Endothelial cell of umbilical vein (primary cell): Measurements from ENCODE around the gene ADH7.

Experiments used
- EZH2 ChIP-seq: IDR thresholded peaks from 2 replicates; pipeline ENCODE4 v1.6.1; 2012; ENCODE audit warnings: borderline replicate concordance, low read depth, mild to moderate bottlenecking, moderate library complexity, low read length, inconsistent platforms; ENCODE audit not compliant: severe bottlenecking
- POLR2A ChIP-seq: IDR thresholded peaks from 2 replicates; pipeline ENCODE4 v1.6.1; 2012; ENCODE audit warnings: low read depth, mild to moderate bottlenecking, control low read depth, low read length
- TF ChIP-seq, protein P1 (sequence below), 2 donors: IDR thresholded peaks; 1 replicate in 1 of 2; 2 replicates in 1 of 2; pipeline ENCODE4 v1.5.1; 2011; ENCODE audit warnings: low read length in 2 of 2, mild to moderate bottlenecking in 2 of 2, moderate library complexity in 2 of 2, control low read depth in 1 of 2, inconsistent platforms in 1 of 2, low read depth in 1 of 2; ENCODE audit not compliant: insufficient read depth in 1 of 2; ENCODE audit errors: extremely low read depth in 1 of 2

DNA sequence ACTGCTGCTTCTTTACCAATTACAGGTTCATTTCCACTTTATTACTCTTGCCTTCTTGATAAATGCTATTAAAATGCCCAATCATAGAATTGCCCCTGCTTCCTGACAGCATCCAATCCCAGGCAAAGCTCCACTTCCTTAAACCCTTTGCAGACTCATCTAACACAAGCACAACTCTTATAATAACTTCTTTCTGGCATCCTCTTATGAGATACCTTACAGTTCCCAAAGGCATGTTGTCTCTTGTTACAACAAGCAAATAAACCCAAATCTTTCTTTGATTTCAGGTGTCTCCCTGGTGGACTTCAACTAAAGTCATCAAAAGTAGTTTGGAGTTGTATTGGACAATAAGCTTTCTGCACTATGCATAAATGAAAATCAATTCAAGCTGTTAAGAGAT, 22.5 kb upstream of the ADH7 start:
- TF ChIP-seq, protein P1, sequence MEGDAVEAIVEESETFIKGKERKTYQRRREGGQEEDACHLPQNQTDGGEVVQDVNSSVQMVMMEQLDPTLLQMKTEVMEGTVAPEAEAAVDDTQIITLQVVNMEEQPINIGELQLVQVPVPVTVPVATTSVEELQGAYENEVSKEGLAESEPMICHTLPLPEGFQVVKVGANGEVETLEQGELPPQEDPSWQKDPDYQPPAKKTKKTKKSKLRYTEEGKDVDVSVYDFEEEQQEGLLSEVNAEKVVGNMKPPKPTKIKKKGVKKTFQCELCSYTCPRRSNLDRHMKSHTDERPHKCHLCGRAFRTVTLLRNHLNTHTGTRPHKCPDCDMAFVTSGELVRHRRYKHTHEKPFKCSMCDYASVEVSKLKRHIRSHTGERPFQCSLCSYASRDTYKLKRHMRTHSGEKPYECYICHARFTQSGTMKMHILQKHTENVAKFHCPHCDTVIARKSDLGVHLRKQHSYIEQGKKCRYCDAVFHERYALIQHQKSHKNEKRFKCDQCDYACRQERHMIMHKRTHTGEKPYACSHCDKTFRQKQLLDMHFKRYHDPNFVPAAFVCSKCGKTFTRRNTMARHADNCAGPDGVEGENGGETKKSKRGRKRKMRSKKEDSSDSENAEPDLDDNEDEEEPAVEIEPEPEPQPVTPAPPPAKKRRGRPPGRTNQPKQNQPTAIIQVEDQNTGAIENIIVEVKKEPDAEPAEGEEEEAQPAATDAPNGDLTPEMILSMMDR (IDR thresholded peaks at IDR 0.05; ENCODE audit: extremely low read depth in 1 of 2, insufficient read depth in 1 of 2, low read depth in 1 of 2, low read length in 2 of 2) = no peak
- TF ChIP-seq POLR2A (no peak), EZH2 (no peak)
